Ascending aorta (tissue), 2 donors: ENCODE results near the gene SEMA5A. TPM values are rescaled to one million over a fixed set of nuclear protein-coding genes. Genes with fewer than 3 reads are reported as not detected.

Source experiments
- DNase-seq, 2 donors: peaks; one replicate each; pipeline ENCODE4 v3.0.0-alpha.2; 2019; ENCODE audit warnings: low spot score in 2 of 2
- H3K27ac ChIP-seq, 2 donors: fragments of 200-600 bp; sonication (generic); one replicate each; pipeline ENCODE4 v1.5.1; 2016 to 2017; ENCODE audit warnings: mild to moderate bottlenecking in 1 of 2
- H3K27me3 ChIP-seq: fragments of 200-600 bp; sonication (generic); one replicate; pipeline ENCODE4 v1.5.1; 2017
- H3K36me3 ChIP-seq, 2 donors: fragments of 200-600 bp; sonication (generic); one replicate each; pipeline ENCODE4 v1.5.1; 2016
- H3K4me1 ChIP-seq, 2 donors: fragments of 200-600 bp; sonication (generic); one replicate each; pipeline ENCODE4 v1.5.1; 2016 to 2017; ENCODE audit warnings: mild to moderate bottlenecking in 1 of 2
- H3K4me3 ChIP-seq, 2 donors: fragments of 200-600 bp; sonication (generic); one replicate each; pipeline ENCODE4 v1.5.1; 2016 to 2017; ENCODE audit warnings: mild to moderate bottlenecking in 1 of 2
- H3K9me3 ChIP-seq, 2 donors: fragments of 200-600 bp; sonication (generic); one replicate each; pipeline ENCODE4 v1.5.1; 2016
- CTCF ChIP-seq, 3 experiments: fragments of 200-600 bp in 2 of 3; fragments of 450-650 bp in 1 of 3; sonication (generic) in 2 of 3; IDR thresholded peaks; one replicate each; pipeline ENCODE4 v1.5.1; 2016 to 2019; ENCODE audit warnings: antibody characterized with exemption in 3 of 3, mild to moderate bottlenecking in 1 of 3, moderate library complexity in 1 of 3
- intact Hi-C: fragments of 100-400 bp; cut with DNase I; formaldehyde crosslinking; loops from one replicate; pipeline ENCODE4 v1.15.1; 2023
- total RNA-seq: library from RNA; depleted of rRNA; stranded (reverse); fragments of >200 nt; gene quantifications from one replicate; pipeline ENCODE4 v1.1.0, GENCODE V29; 2016

SEMA5A gene
- total RNA-seq, 1 donor from 2014 or later: 18.4 TPM

- H3K4me1 ChIP-seq: no peaks in the 10 kb centered on the region
These were observed 349.3 kb downstream of the SEMA5A start for GRCh38 chr5:9196403-9197227.

GRCh38 chr5:9194509-9194908 lies 351.4 kb downstream of the SEMA5A start:
- Histone ChIP-seq H3K9me3 (no peaks in the 10 kb centered on the region), H3K4me3 (no peak overlapping the region), H3K27me3 (no peaks in the 10 kb centered on the region), H3K4me1 (no peaks in the 10 kb centered on the region), H3K27ac (no peak overlapping the region), H3K36me3 (peaks cover 0 to 4% of the 10 kb centered on the region in 2 donors)
- no peak for DNase-seq
- TF ChIP-seq CTCF (IDR thresholded peaks at IDR 0.05): no peak
- intact Hi-C loops: no loop called here

More at GRCh38 chr5:9196403-9197227, 349.3 kb downstream of the SEMA5A start:
- H3K9me3 ChIP-seq: no peaks in the 10 kb centered on the region
- TF ChIP-seq CTCF (IDR thresholded peaks at IDR 0.05): no peak
- peaks cover 0 to 4% of the 10 kb centered on the region in 2 donors for H3K36me3 ChIP-seq
- DNase-seq: no peak
- H3K27me3 ChIP-seq: no peaks in the 10 kb centered on the region
- H3K27ac ChIP-seq: no peak overlapping the region
- no peak overlapping the region for H3K4me3 ChIP-seq
- intact Hi-C loops: no loop called here

GRCh38 chr5:9192266-9192665 lies 353.6 kb downstream of the SEMA5A start:
- DNase-seq: no peak
- peaks cover 0 to 4% of the 10 kb centered on the region in 2 donors for H3K36me3 ChIP-seq
- no peaks in the 10 kb centered on the region for H3K27me3 ChIP-seq
- no peaks in the 10 kb centered on the region for H3K4me1 ChIP-seq
- intact Hi-C loops: no loop called here
- no peaks in the 10 kb centered on the region for H3K9me3 ChIP-seq
- H3K4me3 ChIP-seq: no peak overlapping the region
- TF ChIP-seq CTCF (IDR thresholded peaks at IDR 0.05): no peak
- H3K27ac ChIP-seq: no peak overlapping the region

- no peaks in the 10 kb centered on the region for H3K9me3 ChIP-seq
- DNase-seq: no peak
These were observed 356.2 kb downstream of the SEMA5A start for GRCh38 chr5:9189681-9190080.

GRCh38 chr5:9188956-9189355 lies 356.9 kb downstream of the SEMA5A start:
- intact Hi-C loops: no loop called here
- Histone ChIP-seq H3K9me3 (no peaks in the 10 kb centered on the region), H3K4me3 (no peak overlapping the region), H3K4me1 (no peaks in the 10 kb centered on the region), H3K27me3 (no peaks in the 10 kb centered on the region), H3K27ac (no peak overlapping the region), H3K36me3 (no peaks in the 10 kb centered on the region)
- TF ChIP-seq CTCF (IDR thresholded peaks at IDR 0.05): no peak
- DNase-seq: no peak

More at GRCh38 chr5:9189681-9190080, 356.2 kb downstream of the SEMA5A start:
- no peaks in the 10 kb centered on the region for H3K27me3 ChIP-seq
- H3K36me3 ChIP-seq: no peaks in the 10 kb centered on the region
- no peak overlapping the region for H3K4me3 ChIP-seq
- TF ChIP-seq CTCF (IDR thresholded peaks at IDR 0.05): no peak
- H3K27ac ChIP-seq: no peak overlapping the region
- no peaks in the 10 kb centered on the region for H3K4me1 ChIP-seq
- intact Hi-C loops: no loop called here
